GM23338 (cell line): ENCODE measurements around the gene C20orf204. TPM values are rescaled to one million over a fixed set of nuclear protein-coding genes. Genes with fewer than 3 reads are reported as not detected.

Experiments used
- ATAC-seq: fragments of 200-7000 bp; cut with Tn5 transposase; 3 replicates; pipeline ENCODE4 v1.9.1; 2020
- DNase-seq: peaks from one replicate; pipeline ENCODE4 v3.0.0-alpha.2; 2015; ENCODE audit warnings: low spot score
- H2AFZ ChIP-seq: fragments of 200-600 bp; sonication (generic); 2 replicates; pipeline ENCODE4 v1.8.0; 2016; ENCODE audit warnings: antibody characterized with exemption, mild to moderate bottlenecking, moderate library complexity
- H3F3A ChIP-seq: fragments of 200-600 bp; sonication (generic); replicated peaks from 2 replicates; pipeline ENCODE4 v1.8.0; 2017; ENCODE audit warnings: antibody characterized with exemption, mixed run types, low read depth
- H3K27ac ChIP-seq: fragments of 200-600 bp; sonication (generic); 2 replicates; pipeline ENCODE4 v1.6.1; 2016; ENCODE audit warnings: low read depth
- H3K27me3 ChIP-seq: fragments of 200-600 bp; sonication (generic); 2 replicates; pipeline ENCODE4 v1.8.0; 2016; ENCODE audit warnings: mild to moderate bottlenecking, mixed run types, moderate library complexity; ENCODE audit not compliant: insufficient read depth
- H3K36me3 ChIP-seq: fragments of 200-600 bp; sonication (generic); 2 replicates; pipeline ENCODE4 v1.8.0; 2016; ENCODE audit warnings: mild to moderate bottlenecking; ENCODE audit not compliant: insufficient read depth
- H3K4me1 ChIP-seq: fragments of 200-600 bp; sonication (generic); 2 replicates; pipeline ENCODE4 v1.8.0; 2016; ENCODE audit warnings: mild to moderate bottlenecking, moderate library complexity; ENCODE audit not compliant: insufficient read depth
- H3K4me2 ChIP-seq: fragments of 200-600 bp; sonication (generic); 2 replicates; pipeline ENCODE4 v1.7.1; 2017; ENCODE audit warnings: mixed run types
- H3K4me3 ChIP-seq: fragments of 200-600 bp; sonication (generic); 2 replicates; pipeline ENCODE4 v1.6.1; 2016; ENCODE audit warnings: mixed run types
- H3K79me2 ChIP-seq: fragments of 200-600 bp; sonication (generic); replicated peaks from 2 replicates; pipeline ENCODE4 v1.8.0; 2017; ENCODE audit warnings: mild to moderate bottlenecking; ENCODE audit not compliant: insufficient read depth
- H3K9me2 ChIP-seq: fragments of 200-600 bp; sonication (generic); 2 replicates; pipeline ENCODE4 v1.8.0; 2017; ENCODE audit not compliant: insufficient read depth
- H4K20me1 ChIP-seq: fragments of 200-600 bp; sonication (generic); replicated peaks from 2 replicates; pipeline ENCODE4 v1.8.0; 2017; ENCODE audit warnings: mild to moderate bottlenecking; ENCODE audit not compliant: insufficient read depth
- H3K27ac Mint-ChIP-seq: 2 replicates; pipeline ENCODE4 v1.8.0; 2020; ENCODE audit warnings: inconsistent platforms, mild to moderate bottlenecking, moderate library complexity, mixed read lengths
- H3K27me3 Mint-ChIP-seq: 3 replicates; pipeline ENCODE4 v1.8.0; 2022; ENCODE audit warnings: low read depth, mild to moderate bottlenecking, moderate library complexity, mixed read lengths, inconsistent platforms; ENCODE audit not compliant: insufficient read depth, poor library complexity
- H3K36me3 Mint-ChIP-seq: 3 replicates; pipeline ENCODE4 v1.8.0; 2021; ENCODE audit warnings: low read depth, mild to moderate bottlenecking, inconsistent platforms, moderate library complexity, mixed read lengths
- H3K4me1 Mint-ChIP-seq: 3 replicates; pipeline ENCODE4 v1.8.0; 2020; ENCODE audit warnings: mild to moderate bottlenecking, inconsistent platforms, mixed read lengths
- H3K4me3 Mint-ChIP-seq: 3 replicates; pipeline ENCODE4 v1.8.0; 2021; ENCODE audit warnings: moderate library complexity, mild to moderate bottlenecking, inconsistent platforms, mixed read lengths
- H3K9me3 Mint-ChIP-seq: 3 replicates; pipeline ENCODE4 v1.8.0; 2020; ENCODE audit warnings: moderate library complexity, mild to moderate bottlenecking, inconsistent platforms, mixed read lengths
- CREB1 ChIP-seq: fragments of 250-450 bp; sonication (Bioruptor Pico); IDR thresholded peaks from 2 replicates; pipeline ENCODE4 v1.5.0; 2020; ENCODE audit warnings: low read depth, mild to moderate bottlenecking, moderate library complexity
- CTCF ChIP-seq, 2 experiments: fragments of 200-600 bp in 1 of 2; sonication (generic) in 1 of 2; conservative IDR thresholded peaks; 2 replicates each; pipeline versions ENCODE4 v1.5.1 to v1.6.1; 2016 to 2017; ENCODE audit warnings: antibody characterized with exemption in 2 of 2, low read depth in 2 of 2, mild to moderate bottlenecking in 2 of 2, moderate library complexity in 1 of 2
- ETS1 ChIP-seq: IDR thresholded peaks from 2 replicates; pipeline ENCODE4 v1.6.1; 2016; ENCODE audit warnings: antibody characterized with exemption
- EZH2 ChIP-seq: fragments of 200-600 bp; sonication (generic); IDR thresholded peaks from one replicate; pipeline ENCODE4 v1.8.0; 2017; ENCODE audit warnings: antibody characterized with exemption, mild to moderate bottlenecking, low read depth; ENCODE audit not compliant: unreplicated experiment
- EZH2phosphoT487 ChIP-seq: fragments of 200-600 bp; sonication (generic); IDR thresholded peaks from one replicate; pipeline ENCODE4 v1.8.1; 2018; ENCODE audit warnings: antibody characterized with exemption; ENCODE audit not compliant: unreplicated experiment
- JUNB ChIP-seq: IDR thresholded peaks from one replicate; pipeline ENCODE4 v1.6.1; 2016; ENCODE audit warnings: antibody characterized with exemption; ENCODE audit not compliant: unreplicated experiment
- NANOG ChIP-seq: IDR thresholded peaks from 2 replicates; pipeline ENCODE4 v1.6.1; 2016; ENCODE audit warnings: antibody characterized with exemption, borderline replicate concordance
- POLR2AphosphoS5 ChIP-seq: IDR thresholded peaks from 2 replicates; pipeline ENCODE4 v1.6.1; 2016; ENCODE audit warnings: antibody characterized with exemption, low read depth
- REST ChIP-seq: IDR thresholded peaks from one replicate; pipeline ENCODE4 v1.6.1; 2018; ENCODE audit warnings: antibody characterized with exemption; ENCODE audit not compliant: unreplicated experiment
- STAT1 ChIP-seq: IDR thresholded peaks from one replicate; pipeline ENCODE4 v1.6.1; 2016; ENCODE audit warnings: antibody characterized with exemption; ENCODE audit not compliant: unreplicated experiment
- ZNF114 ChIP-seq: fragments of 250-450 bp; sonication (Bioruptor Pico); IDR thresholded peaks from 2 replicates; pipeline ENCODE4 v1.5.0; 2020; ENCODE audit warnings: mild to moderate bottlenecking, moderate library complexity
- ZNF331 ChIP-seq: fragments of 250-450 bp; sonication (Bioruptor Pico); IDR thresholded peaks from 2 replicates; pipeline ENCODE4 v1.5.0; 2020; ENCODE audit warnings: low read depth, mild to moderate bottlenecking, moderate library complexity
- ZNF462 ChIP-seq: fragments of 250-450 bp; sonication (Bioruptor Pico); IDR thresholded peaks from 2 replicates; pipeline ENCODE4 v1.5.0; 2020; ENCODE audit warnings: mild to moderate bottlenecking, moderate library complexity
- polyA plus RNA-seq: library from polyadenylated mRNA; unstranded; fragments of >200 nt; fragmentation: Nextera tagmentation; extraction: Ambion mirVana; gene quantifications from 2 replicates; pipeline ENCODE4 v1.2.1, GENCODE V29; 2016
- total RNA-seq: library from RNA; depleted of rRNA; stranded (reverse); fragments of >200 nt; shearing (Covaris generic); gene quantifications from 2 replicates; pipeline ENCODE4 v1.2.3, GENCODE V29; 2014

C20orf204 gene
- total and polyA plus RNA-seq, 2 experiments from 2014 or later, result 0.73 to 0.82 TPM

- Histone ChIP-seq H4K20me1 (no peaks in the 10 kb centered on the region), H3K27ac (no peak overlapping the region), H3K4me1 (peaks cover 11% of the 10 kb centered on the region; the same call in 1 of the 2 replicates), H3K79me2 (no peaks in the 10 kb centered on the region), H3F3A (0 out of 2 replicates have a peak, but pooled peaks cover 5% of the 10 kb centered on the region), H3K27me3 (peaks cover 8% of the 10 kb centered on the region; the same call in 1 of the 2 replicates), H3K36me3 (no peaks in the 10 kb centered on the region), H2AFZ (no peak overlapping the region), H3K4me2 (no peak overlapping the region), H3K9me2 (no peaks in the 10 kb centered on the region), H3K4me3 (no peak overlapping the region)
- TF ChIP-seq EZH2 (no peak), REST (no peak), STAT1 (no peak), ZNF331 (CRISPR knock-in tag) (no peak), ZNF462 (CRISPR knock-in tag) (no peak), NANOG (no peak), JUNB (no peak), CREB1 (CRISPR knock-in tag) (no peak), ETS1 (no peak), EZH2phosphoT487 (no peak), POLR2AphosphoS5 (no peak), CTCF (conservative IDR thresholded peaks at IDR 0.05; ENCODE audit: low read depth in 2 of 2) (no peak), ZNF114 (no peak)
- no peak overlapping the region for H3K27ac Mint-ChIP-seq
- ATAC-seq (no peak), DNase-seq (no peak)
- no peak overlapping the region for H3K4me3 Mint-ChIP-seq
- H3K27me3 Mint-ChIP-seq, result peaks cover 16% of the 10 kb centered on the region
- peaks cover 2% of the 10 kb centered on the region; the same call in 1 of the 3 replicates for H3K36me3 Mint-ChIP-seq
- H3K9me3 Mint-ChIP-seq, result no peaks in the 10 kb centered on the region
- H3K4me1 Mint-ChIP-seq, result peaks cover 15% of the 10 kb centered on the region; the same call in 2 of the 3 replicates
These were observed 40.3 kb downstream of the C20orf204 start for GRCh38 chr20:64076061-64076997.
